ENCODE results near the gene PRR3.
A peak's percentile ranks its signal among the peaks of the same experiment; 100 is the strongest.

GRCh38 chr6:30554962-30555815 is 1.9 kb upstream of the PRR3 start:
- TF ChIP-seq FOXP4 (CRISPR knock-in tag; IDR thresholded peaks at IDR 0.05; ENCODE audit: borderline replicate concordance) (no peak), CTCF (IDR thresholded peaks at IDR 0.05 in 2 of 3, conservative IDR thresholded peaks at IDR 0.05 in 1 of 3; ENCODE audit: insufficient read depth in 2 of 3, low read depth in 1 of 3, low read length in 3 of 3) (no peak), NCOR1 (IDR thresholded peaks at IDR 0.05) (no peak), NRF1 (conservative IDR thresholded peaks at IDR 0.05 in 1 of 2, IDR thresholded peaks at IDR 0.05 in 1 of 2) (no peak; a peak in 1 of 4 replicates), THAP7 (CRISPR knock-in tag; IDR thresholded peaks at IDR 0.05) (no peak), ELF1 (tag; IDR thresholded peaks at IDR 0.05) (peak; percentile 82)
